Pons (tissue), 1 donor: ENCODE data around the gene C1QTNF9B.

Source experiments
- DNase-seq: peaks from one replicate; pipeline ENCODE4 v3.0.0-alpha.2; 2016; ENCODE audit warnings: low spot score

Gene C1QTNF9B

DNA sequence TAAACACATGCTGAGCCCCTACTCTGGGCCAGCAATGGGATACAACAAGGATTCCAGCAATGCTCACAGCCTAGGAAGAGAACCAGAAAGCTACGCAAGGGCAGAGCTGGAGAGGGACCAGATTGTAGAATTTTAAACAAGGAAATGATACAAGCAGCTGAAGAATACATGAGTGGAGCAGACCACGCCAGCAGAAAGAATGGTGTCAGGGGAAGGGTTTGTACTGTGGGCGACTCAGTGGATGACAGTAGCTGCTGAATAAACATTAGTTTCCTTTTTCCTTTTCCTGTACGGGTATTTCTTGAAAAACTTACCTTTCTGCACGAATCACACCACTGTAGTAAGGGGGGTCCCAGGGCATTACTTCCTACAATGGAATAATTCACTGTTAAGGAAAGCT, 38.8 kb downstream of the C1QTNF9B start:
- no peak for DNase-seq

DNA sequence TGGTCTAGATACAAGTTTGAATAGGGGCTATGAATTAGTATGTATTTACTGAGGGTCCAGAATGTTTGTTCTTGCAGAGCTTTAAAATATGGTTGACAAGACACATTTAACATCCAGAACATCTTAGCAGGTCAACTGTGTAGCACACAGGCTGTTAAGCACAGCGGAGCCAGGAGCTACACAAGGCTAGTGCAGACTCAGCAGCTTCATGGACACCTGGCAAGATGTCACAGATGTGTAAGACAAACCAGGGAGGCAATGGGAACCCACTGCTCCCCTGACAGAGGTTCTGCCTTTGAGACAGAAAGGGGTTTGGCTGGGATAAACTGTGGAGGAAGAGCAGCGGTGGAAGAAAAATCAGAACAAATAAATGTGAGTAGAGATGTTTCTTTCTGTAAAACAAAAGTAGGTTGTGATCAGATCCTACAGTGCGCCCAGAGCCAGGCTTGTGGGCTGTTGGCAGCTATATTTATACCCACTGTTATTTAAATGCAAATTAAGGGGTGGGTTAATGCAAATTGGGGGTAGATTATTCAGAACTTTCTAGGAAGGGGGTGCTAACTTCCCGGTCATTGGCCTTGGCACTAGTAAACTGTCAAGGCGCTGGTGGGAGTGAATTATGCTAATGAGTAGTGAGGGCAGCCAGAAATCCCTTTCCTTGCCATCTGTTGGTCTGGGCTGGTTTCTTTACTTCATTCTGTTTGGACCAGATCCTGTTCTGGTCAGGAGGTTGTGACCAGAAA, 41.1 kb downstream of the C1QTNF9B start:
- DNase-seq = peak; percentile 24

DNA sequence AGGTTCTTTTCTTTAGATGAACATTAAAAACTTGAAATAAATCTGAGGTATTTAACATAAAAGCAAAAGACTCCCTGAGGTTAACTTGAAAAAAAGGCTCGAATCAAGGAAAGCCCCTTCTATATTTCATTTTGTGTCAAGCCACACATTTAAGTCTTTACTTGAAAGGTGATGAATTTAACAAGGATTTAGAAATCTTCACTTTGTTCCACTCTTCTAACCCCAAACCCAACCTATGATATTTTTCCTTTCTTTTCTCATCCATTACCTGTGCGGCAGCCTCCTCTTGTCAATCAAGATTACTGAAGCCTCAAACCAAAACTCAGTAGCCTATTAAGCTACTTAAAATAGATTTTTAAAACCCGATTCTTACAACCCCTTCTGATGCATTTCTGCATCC, 41.9 kb downstream of the C1QTNF9B start:
- DNase-seq = no peak

DNA sequence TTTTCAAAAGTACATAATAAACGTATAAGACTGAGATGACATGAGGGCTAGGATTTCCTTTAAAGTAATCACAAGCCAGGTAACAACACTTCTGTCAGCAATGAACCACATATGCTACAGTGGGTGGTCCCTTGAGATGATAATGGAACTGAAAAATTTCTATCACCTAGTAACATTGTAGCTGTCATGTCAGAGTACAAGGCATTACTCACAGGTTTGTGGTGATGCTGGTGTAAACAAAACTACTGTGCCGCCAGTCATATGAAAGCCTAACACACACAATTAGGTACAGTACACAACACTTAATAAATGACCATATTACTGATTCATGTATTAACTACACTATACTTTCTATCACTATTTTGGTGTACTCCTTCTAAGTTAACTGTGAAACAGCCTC, 45.0 kb downstream of the C1QTNF9B start:
- no peak for DNase-seq

DNA sequence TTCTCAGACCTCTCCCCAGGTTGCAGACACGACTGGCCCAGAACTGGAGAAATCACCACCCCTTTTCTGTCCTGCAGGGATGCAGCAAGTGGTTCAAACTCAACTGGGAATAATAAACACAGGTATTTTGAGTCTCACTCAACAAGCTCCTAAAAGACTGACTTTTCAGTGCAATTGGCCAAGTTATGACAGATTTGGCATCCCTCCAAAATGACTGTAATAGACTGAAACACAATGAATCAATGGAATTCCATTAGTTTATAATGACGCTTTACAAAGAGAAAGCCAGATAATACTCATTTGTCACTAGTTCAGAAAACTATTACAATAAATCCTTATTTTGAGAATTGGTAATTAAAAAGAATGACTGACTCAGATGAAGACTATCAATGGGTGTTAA, 46.2 kb downstream of the C1QTNF9B start:
- no peak for DNase-seq

DNA sequence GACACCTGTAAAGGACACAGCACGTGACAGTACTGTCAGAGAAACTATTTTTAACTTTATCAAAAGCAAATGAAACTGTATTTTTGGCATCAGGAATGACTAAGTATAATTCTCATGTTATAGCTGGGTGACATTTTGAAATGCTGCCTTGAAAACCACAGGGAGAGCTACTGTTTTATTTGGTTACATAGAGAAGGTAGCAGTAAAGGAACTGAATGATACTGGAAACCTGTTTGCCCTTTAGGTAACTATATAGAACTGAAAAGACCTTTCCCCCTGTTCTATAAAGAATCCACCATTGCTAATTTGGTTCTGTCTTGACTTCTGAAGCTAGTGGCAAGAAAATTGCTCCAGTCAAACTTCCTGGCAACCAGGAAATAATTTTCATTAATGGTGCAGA, 47.2 kb downstream of the C1QTNF9B start:
- DNase-seq = no peak

DNA sequence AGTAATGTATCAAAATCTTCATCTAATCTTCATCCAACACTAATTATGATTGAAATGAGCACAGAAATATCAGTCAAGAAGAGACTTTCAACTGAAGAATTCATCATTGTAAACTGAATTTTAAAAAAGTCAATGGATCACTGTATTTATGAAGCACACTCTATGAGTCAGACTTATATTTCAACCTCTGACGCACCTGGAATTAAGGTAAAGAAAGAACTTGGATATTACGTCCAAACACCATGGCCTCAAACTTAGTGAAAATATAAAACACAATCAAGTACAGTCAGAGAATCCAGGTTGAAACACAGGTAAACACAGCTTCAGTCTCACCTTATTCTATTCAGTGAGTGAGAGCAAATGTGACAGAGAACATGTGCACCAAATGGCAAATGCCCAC, 47.6 kb downstream of the C1QTNF9B start:
- DNase-seq = no peak

DNA sequence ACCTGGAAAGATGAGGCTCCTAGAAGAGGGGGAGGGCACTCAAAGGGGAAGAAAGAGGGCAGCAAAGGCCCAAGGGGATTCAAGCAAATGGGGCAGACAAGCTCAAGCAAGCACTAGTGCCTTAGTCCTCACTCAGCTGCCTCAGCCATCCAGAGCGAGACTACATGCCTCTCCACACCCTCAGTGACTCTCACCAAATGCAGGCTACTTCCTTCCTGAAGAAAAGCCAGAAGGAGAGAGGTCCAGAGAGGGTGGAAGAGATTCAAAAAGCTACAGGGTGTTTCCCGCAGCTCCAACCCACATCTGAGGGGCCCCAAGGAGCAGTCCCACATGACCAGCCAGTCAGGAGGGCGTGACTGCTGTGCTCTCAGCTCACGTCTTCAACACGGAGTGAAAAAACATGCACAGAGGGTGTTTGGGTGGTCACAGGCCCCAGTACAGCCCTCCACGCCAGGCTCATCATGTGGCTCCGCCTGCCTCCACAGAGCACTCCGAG, 48.6 kb downstream of the C1QTNF9B start:
- DNase-seq = no peak

DNA sequence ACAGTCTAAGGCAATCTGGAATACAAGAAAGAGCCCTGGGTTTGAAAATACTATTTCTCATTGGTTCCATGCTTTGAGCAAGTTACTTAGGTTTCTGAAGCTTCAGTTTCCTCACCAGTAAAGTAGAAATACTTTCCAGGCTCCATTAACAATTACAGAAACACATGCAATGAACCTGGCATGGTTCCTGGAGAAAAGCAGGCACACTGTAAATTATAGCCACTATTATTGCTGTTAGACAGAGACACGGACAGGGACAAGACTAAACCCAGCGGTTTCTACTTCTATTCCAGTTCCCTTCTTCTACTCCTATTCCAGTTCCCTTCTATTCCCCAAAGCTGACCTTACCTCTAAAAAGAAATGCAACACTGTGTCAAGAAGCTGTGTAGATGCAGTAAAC, 49.3 kb downstream of the C1QTNF9B start:
- DNase-seq = no peak

DNA sequence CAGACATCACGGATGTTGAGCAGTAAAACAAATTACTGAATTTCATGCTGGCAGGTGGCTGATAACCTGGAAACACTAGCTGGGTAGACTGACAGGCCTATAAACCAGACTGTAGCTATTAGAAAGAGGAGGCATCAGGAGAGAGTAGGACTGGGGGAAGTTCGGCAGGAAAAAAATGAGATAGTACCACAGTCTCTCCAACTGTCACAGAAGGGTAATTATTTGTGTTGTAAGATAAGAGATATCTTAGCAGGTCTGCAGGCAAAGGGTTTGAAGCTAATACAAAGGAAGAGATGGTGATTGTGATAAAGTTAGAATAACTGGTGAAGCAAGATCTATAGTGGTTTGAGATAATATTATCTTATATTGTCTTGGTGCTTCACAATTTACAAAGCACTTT, 49.8 kb downstream of the C1QTNF9B start:
- no peak for DNase-seq

DNA sequence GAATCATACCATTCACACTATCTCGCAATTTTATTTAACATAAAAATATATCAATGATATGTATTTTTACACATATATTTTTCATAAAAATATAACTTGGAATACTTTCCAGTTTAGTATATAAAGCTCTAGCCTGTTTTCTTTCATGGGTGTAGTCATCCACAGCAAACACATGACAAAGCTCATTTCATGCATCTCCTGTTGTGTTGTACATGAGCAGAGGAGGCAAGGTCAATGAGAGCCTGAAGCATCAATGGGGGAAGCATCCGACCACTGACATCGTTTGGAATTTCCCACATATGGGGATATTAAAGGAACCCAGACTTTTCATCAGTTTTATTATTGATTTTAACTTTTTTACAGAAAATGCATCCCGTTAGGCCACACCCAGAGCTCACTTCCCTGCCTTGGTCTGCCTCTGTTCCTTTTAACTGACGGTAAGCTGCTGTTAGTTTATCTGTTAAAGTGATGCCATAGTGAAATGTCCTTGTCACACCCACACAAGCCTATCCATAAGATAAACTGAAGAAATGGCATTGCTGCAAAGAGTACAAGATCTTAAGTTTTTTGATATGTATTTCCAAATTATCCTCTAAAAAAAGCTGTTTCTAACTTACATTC, 52.1 kb downstream of the C1QTNF9B start:
- no peak for DNase-seq

DNA sequence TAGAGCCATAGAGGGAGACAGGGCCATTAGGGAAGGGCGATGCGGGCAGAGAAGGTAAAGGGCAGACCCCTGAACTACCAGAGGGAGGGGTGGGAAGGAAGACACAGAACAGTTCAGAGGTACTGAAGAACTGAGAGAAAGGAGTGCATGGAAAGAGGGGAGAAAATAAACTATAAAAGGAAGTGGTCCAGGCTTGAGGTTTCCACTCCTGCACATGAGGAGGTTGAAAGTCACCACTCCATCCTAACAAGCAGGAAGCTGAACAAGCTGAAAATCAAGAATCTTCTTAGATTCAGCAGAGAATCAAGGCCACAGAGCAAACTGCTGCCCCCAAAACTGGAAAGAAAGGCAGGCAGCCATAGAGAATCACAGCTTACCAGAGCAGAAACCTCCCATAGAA, 53.2 kb downstream of the C1QTNF9B start:
- DNase-seq = no peak

DNA sequence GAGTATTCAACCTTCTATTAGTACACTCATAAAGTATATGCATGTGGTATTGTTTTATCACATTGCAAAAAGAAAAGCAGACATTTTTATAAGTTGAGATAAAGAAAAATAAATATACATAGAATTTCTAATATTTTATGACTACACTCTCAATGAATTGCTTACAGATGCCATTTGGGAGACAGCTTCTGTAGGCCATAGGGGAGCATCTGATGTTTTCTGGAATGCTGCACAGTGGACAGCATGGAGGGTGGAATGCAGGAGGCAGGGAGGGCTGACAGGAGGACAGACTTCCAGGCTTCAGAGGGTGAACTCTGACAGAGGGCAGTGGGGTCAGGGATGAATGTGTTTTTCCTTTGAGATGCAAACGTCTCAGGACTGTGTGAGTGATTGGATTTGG, 53.9 kb downstream of the C1QTNF9B start:
- no peak for DNase-seq

DNA sequence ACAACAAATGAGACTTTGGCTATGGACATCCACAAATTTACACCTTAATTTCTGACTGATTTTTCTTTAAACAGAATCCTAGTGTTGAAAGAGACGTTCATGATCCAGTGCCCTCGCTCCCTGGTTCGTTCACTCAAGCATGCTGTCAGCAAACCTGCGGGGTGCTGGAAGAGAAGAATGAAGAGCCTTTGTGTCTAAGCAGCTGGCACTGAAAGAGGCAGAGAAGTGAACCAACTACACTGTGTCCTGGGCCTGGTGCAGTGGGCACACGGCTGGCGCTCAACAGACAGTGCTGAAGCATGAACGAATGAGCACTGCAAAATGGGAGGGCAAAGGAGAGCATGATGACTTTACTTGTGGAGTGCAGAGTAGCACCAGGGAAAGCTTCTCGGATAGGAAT, 54.9 kb downstream of the C1QTNF9B start:
- DNase-seq = no peak
